Cortex of kidney (tissue), 1 donor: Measurements from ENCODE around the gene P2RY13.

Experiments used
- DNase-seq: peaks from one replicate; lab custom pipeline; 2025; lab: John Stamatoyannopoulos, UW

The P2RY13 gene

GRCh38 chr3:151293127-151293526 lies 36.2 kb downstream of the P2RY13 start:
- no peak for DNase-seq

DNA sequence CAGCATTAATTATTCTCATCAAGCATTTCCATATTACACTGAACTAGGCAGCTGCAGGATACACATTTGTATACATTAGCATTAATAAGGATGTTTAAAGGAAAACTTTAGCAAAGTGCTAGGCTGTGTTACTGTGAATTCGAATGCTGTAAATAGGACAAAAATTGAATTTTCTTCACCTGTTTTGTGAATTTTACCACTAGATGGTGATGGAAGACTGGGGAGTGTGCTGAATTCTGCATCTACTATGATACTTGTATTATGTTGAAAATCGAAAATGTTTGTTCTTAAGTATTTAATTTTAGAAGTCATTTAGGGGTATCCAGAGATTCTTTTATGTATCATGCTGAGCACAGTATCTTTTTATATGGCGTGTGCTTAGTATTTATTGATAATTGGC lies 38.7 kb downstream of the P2RY13 start:
- no peak for DNase-seq

DNA sequence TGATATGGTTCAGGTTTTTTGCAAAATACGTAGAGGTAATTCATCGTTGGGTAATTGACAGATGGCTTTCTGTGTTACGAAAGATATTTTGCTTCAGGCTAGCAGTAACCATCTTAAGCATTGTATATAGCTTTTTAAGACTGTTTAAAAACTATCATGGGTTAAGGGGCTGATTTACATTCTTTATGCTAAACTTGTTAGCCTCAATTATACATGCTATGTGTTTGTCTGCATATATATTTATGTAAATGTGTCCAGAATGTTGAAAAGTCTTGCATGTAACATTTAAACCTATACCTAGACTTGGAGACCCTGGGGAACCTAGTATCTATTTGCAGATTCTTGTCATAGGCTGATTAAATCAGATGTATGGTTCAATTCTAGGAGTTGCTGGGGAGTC lies 39.9 kb downstream of the P2RY13 start:
- DNase-seq: no peak

DNA sequence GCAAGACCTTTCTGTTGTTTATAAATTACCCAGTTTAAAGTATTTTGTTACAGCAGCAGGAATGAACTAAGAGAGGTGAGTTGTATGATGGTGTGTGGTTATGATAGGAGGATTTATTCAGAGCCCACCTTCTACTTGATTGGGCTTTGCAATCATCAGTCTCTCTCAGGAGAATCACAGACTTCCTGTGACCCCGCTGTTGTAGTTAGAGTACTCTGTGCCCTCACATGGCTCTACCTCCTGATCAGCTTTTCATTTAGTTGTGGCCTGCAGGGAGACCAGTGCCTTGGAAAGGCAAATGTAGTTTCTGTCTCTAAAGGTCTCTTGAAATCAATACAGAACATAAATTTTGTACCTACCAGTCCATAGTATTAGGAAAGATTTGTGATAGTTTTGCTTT lies 43.4 kb downstream of the P2RY13 start:
- DNase-seq: no peak

DNA sequence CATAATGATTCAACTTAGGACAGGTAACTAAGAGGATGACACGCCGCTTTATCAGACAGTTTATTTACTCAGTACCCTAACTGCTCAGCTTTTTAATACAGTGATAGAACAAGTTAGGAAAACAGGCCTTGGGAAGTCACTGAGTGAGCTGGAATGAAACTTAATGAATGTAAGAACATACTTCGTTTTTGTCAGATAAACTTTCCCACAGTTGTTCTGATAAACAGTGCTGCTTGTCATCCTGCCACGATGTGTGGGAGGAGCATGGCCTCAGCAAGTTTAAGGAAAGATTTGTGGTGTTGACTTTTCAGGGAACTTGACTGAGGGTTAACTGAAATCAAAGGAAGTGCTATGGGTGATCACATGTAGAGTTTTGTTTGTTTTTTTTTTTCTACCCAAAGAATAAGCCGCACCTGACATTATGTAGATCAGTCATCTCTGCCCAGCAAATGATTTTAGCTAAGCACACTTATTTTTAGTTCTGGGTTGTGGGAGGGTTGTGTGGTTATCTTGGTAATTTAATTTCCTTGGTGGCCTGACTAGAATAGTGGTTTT lies 45.4 kb downstream of the P2RY13 start:
- DNase-seq: no peak

DNA sequence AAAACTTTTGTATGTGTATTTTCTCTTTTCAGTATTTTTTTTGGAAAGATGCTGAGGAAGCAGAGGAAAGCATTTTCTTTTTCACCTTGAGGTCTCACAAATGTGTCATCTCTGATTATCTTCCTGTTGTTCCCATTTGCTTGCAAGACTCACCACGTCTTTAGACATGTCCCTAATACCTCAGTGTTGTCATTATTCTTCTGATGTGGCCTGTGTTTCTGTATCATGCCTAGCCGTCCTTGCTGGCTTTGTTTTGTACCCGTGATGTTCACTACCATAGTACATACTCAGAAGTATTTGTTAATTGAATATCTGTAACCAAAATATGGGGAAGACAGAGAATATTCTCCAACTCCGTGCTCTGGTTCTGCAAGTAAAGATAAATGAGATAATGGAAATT lies 46.0 kb downstream of the P2RY13 start:
- no peak for DNase-seq

- no peak for DNase-seq
These were observed 46.4 kb downstream of the P2RY13 start for GRCh38 chr3:151282921-151283320.

GRCh38 chr3:151281671-151282324 lies 47.6 kb downstream of the P2RY13 start:
- DNase-seq: no peak

DNA sequence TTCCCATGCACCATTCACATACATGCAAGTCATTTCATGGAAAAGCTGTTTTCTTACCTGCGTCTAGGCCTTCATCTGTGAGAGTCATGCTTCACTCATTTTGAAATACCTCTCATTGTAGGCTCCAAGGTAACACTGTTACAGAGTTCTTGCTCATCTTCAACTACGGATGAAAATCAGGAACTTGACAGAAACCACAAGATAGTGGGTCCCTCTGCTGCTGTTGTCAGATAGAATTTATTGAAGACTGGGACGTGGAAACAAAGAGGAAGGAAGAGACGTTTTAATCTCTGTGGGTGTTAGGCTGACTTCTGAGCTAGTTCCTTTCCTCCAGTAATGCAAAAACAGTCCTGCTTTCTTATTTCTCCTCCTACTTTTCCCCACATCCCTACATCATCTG lies 51.1 kb downstream of the P2RY13 start, which contains the start of gene P2RY14:
Gene P2RY14 (minus strand): TSS at position 313 of the 400 bp plus-strand sequence. CDS start 64,226 bp downstream, outside the sequence.
- no peak for DNase-seq

GRCh38 chr3:151276687-151277042 lies 52.7 kb downstream of the P2RY13 start:
- no peak for DNase-seq
